K562 (cell line): ENCODE measurements around the gene MASTL. TPM values are rescaled to one million over a fixed set of nuclear protein-coding genes. Genes with fewer than 3 reads are reported as not detected.

Experiments used
- CCAR2 ChIP-seq: fragments of 200-400 bp; formaldehyde crosslinking; IDR thresholded peaks from 2 replicates; pipeline ENCODE4 v1.6.1; 2017; ENCODE audit warnings: mild to moderate bottlenecking, low read depth, low read length
- ETS1 ChIP-seq: conservative IDR thresholded peaks from 2 replicates; pipeline ENCODE4 v1.6.1; 2011; ENCODE audit warnings: low read depth, mild to moderate bottlenecking, low read length; ENCODE audit not compliant: control insufficient read depth
- FOXA3 ChIP-seq, 2 experiments: fragments of 450-650 bp in 1 of 2; sonication (generic) in 1 of 2; formaldehyde crosslinking; IDR thresholded peaks in 1 of 2; conservative IDR thresholded peaks in 1 of 2; 2 replicates each; pipeline versions ENCODE4 v1.4.0 to v1.8.0; 2020 to 2022; ENCODE audit warnings: mild to moderate bottlenecking in 2 of 2, missing genetic modification reagents in 1 of 2
- KDM4B ChIP-seq, 2 experiments: fragments of 450-650 bp in 1 of 2; sonication (generic) in 1 of 2; IDR thresholded peaks; 2 replicates each; pipeline ENCODE4 v1.6.1; 2016 to 2017; ENCODE audit warnings: borderline replicate concordance in 2 of 2, antibody characterized with exemption in 1 of 2, low read depth in 1 of 2, mild to moderate bottlenecking in 1 of 2
- MEF2D ChIP-seq: conservative IDR thresholded peaks from 2 replicates; pipeline ENCODE4 v1.6.1; 2016; ENCODE audit warnings: low read depth, missing genetic modification characterization, missing compliant biosample characterization
- MEIS2 ChIP-seq: fragments of 450-650 bp; IDR thresholded peaks from 2 replicates; pipeline ENCODE4 v1.6.1; 2014; ENCODE audit warnings: mild to moderate bottlenecking; ENCODE audit not compliant: partially characterized antibody
- NCOA2 ChIP-seq, 2 experiments: fragments of 450-650 bp; IDR thresholded peaks; 2 replicates each; pipeline ENCODE4 v1.6.1; 2018; ENCODE audit warnings: mild to moderate bottlenecking in 2 of 2, moderate library complexity in 1 of 2; ENCODE audit not compliant: partially characterized antibody in 2 of 2
- NFRKB ChIP-seq: fragments of 450-650 bp; IDR thresholded peaks from 2 replicates; pipeline ENCODE4 v1.6.1; 2016; ENCODE audit warnings: low read depth
- RNF2 ChIP-seq: sonication (generic); IDR thresholded peaks from 2 replicates; pipeline ENCODE4 v1.6.1; 2016
- STAT5A ChIP-seq: IDR thresholded peaks from 2 replicates; pipeline ENCODE4 v1.6.1; 2012; ENCODE audit warnings: low read length, inconsistent platforms, borderline replicate concordance
- TOE1 ChIP-seq, 2 experiments: fragments of 450-650 bp in 1 of 2; sonication (generic) in 1 of 2; formaldehyde crosslinking in 1 of 2; IDR thresholded peaks; 2 replicates each; pipeline versions ENCODE4 v1.7.1 to v1.8.0; 2016 to 2022; ENCODE audit warnings: borderline replicate concordance in 2 of 2, mild to moderate bottlenecking in 2 of 2, antibody characterized with exemption in 1 of 2, inconsistent platforms in 1 of 2, low read depth in 1 of 2, missing genetic modification reagents in 1 of 2, moderate library complexity in 1 of 2
- ZBTB43 ChIP-seq: sonication (generic); formaldehyde crosslinking; IDR thresholded peaks from 2 replicates; pipeline ENCODE4 v1.8.0; 2023; ENCODE audit warnings: mild to moderate bottlenecking, missing genetic modification reagents
- ZC3H8 ChIP-seq: fragments of 450-650 bp; IDR thresholded peaks from 2 replicates; pipeline ENCODE4 v1.6.1; 2017
- ZKSCAN1 ChIP-seq: fragments of 150-350 bp; IDR thresholded peaks from 2 replicates; pipeline ENCODE4 v1.6.1; 2016; ENCODE audit warnings: low read depth, low read length
- ZNF274 ChIP-seq: IDR thresholded peaks from 2 replicates; pipeline ENCODE4 v1.6.1; 2011; ENCODE audit warnings: low read depth, mild to moderate bottlenecking, low read length, moderate library complexity, borderline replicate concordance
- ZNF609 ChIP-seq: sonication (generic); formaldehyde crosslinking; IDR thresholded peaks from 2 replicates; pipeline ENCODE4 v1.8.1; 2023; ENCODE audit warnings: missing genetic modification reagents, mild to moderate bottlenecking, borderline replicate concordance
- ZNF717 ChIP-seq: fragments of 250-450 bp; sonication (Bioruptor Pico); IDR thresholded peaks from 2 replicates; pipeline ENCODE4 v1.5.0; 2021
- ZNF76 ChIP-seq: fragments of 250-450 bp; sonication (Bioruptor Pico); IDR thresholded peaks from 2 replicates; pipeline ENCODE4 v1.4.0; 2020; ENCODE audit warnings: mild to moderate bottlenecking, moderate library complexity, borderline replicate concordance
- ZNF77 ChIP-seq: fragments of 250-450 bp; sonication (Bioruptor Pico); IDR thresholded peaks from 2 replicates; pipeline ENCODE4 v1.5.0; 2020
- polyA plus RNA-seq, 8 experiments: library from polyadenylated mRNA; depleted of rRNA in 4 of 8; stranded (reverse) in 5 of 8; unstranded in 3 of 8; fragments of >200 nt; fragmentation: Nextera tagmentation in 2 of 8; fragmentation: Illumina TruSeq in 1 of 8; extraction: Ambion mirVana in 2 of 8; extraction: Trizol in 1 of 8; gene quantifications; 2 replicates each; pipeline versions ENCODE4 v1.2.1 to v1.2.3, GENCODE V29; 2011 to 2014; ENCODE audit warnings: inconsistent platforms in 1 of 8, missing spikeins in 1 of 8
- total RNA-seq, 7 experiments: library from RNA; depleted of rRNA in 6 of 7; stranded (reverse); fragments of >200 nt in 6 of 7; fragmentation: Illumina TruSeq in 2 of 7; extraction: Trizol in 2 of 7; gene quantifications; 2 replicates each; pipeline versions ENCODE4 v1.2.1 to v1.2.3, GENCODE V29; 2011 to 2021; ENCODE audit warnings: low replicate concordance in 1 of 7
- TF ChIP-seq, protein P1 (sequence below): fragments of 250-450 bp; sonication (Bioruptor Pico); IDR thresholded peaks from 2 replicates; pipeline ENCODE4 v1.8.0; 2022; ENCODE audit warnings: moderate library complexity, mild to moderate bottlenecking, inconsistent platforms

MASTL gene
- total and polyA plus RNA-seq, 9 of the 15 experiments (the other 6 are each of a cell fraction or from before 2014, with no cell fraction given) = 6.8 to 29.9 (median 23.1) TPM

DNA sequence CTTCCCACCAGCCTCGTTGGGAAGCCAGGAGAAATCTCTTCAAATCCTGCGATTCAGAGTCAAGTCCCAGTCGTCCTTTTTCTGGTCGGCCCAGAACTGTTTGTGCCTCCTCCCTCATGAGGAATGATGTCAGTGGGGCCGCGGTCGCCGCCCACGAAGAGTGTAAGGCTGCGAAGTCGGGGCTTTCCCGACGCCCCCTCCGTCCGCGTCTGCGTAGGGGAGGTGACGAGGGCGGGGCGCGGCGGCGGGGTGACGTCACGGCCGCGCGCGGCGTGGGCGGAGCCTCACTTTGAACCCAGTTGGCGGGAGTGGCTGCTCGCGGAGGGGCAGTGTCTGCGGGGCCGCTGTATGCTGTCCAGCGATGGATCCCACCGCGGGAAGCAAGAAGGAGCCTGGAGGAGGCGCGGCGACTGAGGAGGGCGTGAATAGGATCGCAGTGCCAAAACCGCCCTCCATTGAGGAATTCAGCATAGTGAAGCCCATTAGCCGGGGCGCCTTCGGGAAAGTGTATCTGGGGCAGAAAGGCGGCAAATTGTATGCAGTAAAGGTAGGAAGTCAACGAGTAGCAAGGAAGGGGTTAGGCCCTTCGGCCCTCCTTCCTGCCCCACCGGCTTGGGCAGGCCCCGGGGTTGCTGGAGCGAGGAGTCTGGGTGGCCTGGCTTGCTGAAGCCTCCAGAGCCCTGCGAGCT, at the start of gene MASTL (continued):
- no peak for TF ChIP-seq NCOA2 (IDR thresholded peaks at IDR 0.05; ENCODE audit: partially characterized antibody in 2 of 2)
- no peak; the same call in 1 of the 2 replicates for TF ChIP-seq NFRKB
- no peak for TF ChIP-seq ZNF77 (CRISPR knock-in tag)
- TF ChIP-seq, protein P1, sequence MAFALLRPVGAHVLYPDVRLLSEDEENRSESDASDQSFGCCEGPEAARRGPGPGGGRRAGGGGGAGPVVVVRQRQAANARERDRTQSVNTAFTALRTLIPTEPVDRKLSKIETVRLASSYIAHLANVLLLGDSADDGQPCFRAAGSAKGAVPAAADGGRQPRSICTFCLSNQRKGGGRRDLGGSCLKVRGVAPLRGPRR = no peak
- TF ChIP-seq ZNF274 = no peak
- TF ChIP-seq TOE1 (IDR thresholded peaks at IDR 0.05; ENCODE audit: borderline replicate concordance) = no peak; the same call in 1 of the 2 replicates
- TF ChIP-seq TOE1 (CRISPR knock-in tag; IDR thresholded peaks at IDR 0.05; ENCODE audit: borderline replicate concordance, low read depth) = no peak
- no peak for TF ChIP-seq ZNF717 (CRISPR knock-in tag)
- peak in 1 of 2 experiments; percentile 87; a peak in 1 of 4 replicates for TF ChIP-seq KDM4B (IDR thresholded peaks at IDR 0.05; ENCODE audit: borderline replicate concordance in 2 of 2, low read depth in 1 of 2)
- no peak for TF ChIP-seq ZKSCAN1
- no peak; a peak in 1 of 4 replicates for TF ChIP-seq FOXA3 (CRISPR knock-in tag; conservative IDR thresholded peaks at IDR 0.05 in 1 of 2, IDR thresholded peaks at IDR 0.05 in 1 of 2)
- TF ChIP-seq ZBTB43 (CRISPR knock-in tag) = no peak
- no peak for TF ChIP-seq ZNF76 (CRISPR knock-in tag)
- no peak for TF ChIP-seq CCAR2
- no peak; the same call in 1 of the 2 replicates for TF ChIP-seq RNF2
- no peak for TF ChIP-seq ZC3H8
- peak; percentile 17 for TF ChIP-seq MEIS2
- TF ChIP-seq STAT5A = no peak
- TF ChIP-seq ETS1 = no peak
- no peak for TF ChIP-seq ZNF609 (CRISPR knock-in tag)
- TF ChIP-seq MEF2D (tag) = 0 out of 2 replicates have a peak, but pooled peaks have one; percentile 2
